Nephron progenitor cell (in vitro differentiated cells): ENCODE results near the gene NRAP.

Source experiments
- DNase-seq: peaks from one replicate; pipeline ENCODE4 v3.0.0; 2021
- H3K27ac Mint-ChIP-seq: 2 replicates; pipeline ENCODE4 v1.8.0; 2021; ENCODE audit warnings: mild to moderate bottlenecking, moderate library complexity, mixed read lengths
- H3K27me3 Mint-ChIP-seq: 2 replicates; pipeline ENCODE4 v1.8.0; 2021; ENCODE audit warnings: mild to moderate bottlenecking, low read depth, mixed read lengths; ENCODE audit not compliant: poor library complexity
- H3K36me3 Mint-ChIP-seq: 2 replicates; pipeline ENCODE4 v1.8.0; 2021; ENCODE audit warnings: low read depth, mixed read lengths
- H3K4me1 Mint-ChIP-seq: 2 replicates; pipeline ENCODE4 v1.8.0; 2021; ENCODE audit warnings: mixed read lengths
- H3K4me3 Mint-ChIP-seq: 2 replicates; pipeline ENCODE4 v1.8.0; 2021; ENCODE audit warnings: mild to moderate bottlenecking, moderate library complexity, mixed read lengths
- H3K9me3 Mint-ChIP-seq: 2 replicates; pipeline ENCODE4 v1.8.0; 2021; ENCODE audit warnings: mild to moderate bottlenecking, moderate library complexity, mixed read lengths
- CTCF ChIP-seq: fragments of 200-600 bp; sonication (generic); IDR thresholded peaks from 2 replicates; pipeline ENCODE4 v1.5.0; 2021; ENCODE audit warnings: antibody characterized with exemption

The NRAP gene

GRCh38 chr10:113681533-113682470 lies 18.0 kb upstream of the NRAP start:
- H3K36me3 Mint-ChIP-seq, result peaks cover 33% of the 10 kb centered on the region
- TF ChIP-seq CTCF, result no peak
- no peak overlapping the region for H3K4me3 Mint-ChIP-seq
- peaks cover 5% of the 10 kb centered on the region for H3K27me3 Mint-ChIP-seq
- peaks cover 37% of the 10 kb centered on the region for H3K9me3 Mint-ChIP-seq
- no peak for DNase-seq
- no peak overlapping the region for H3K27ac Mint-ChIP-seq
- H3K4me1 Mint-ChIP-seq, result peaks cover 19% of the 10 kb centered on the region

GRCh38 chr10:113680190-113681111 lies 16.6 kb upstream of the NRAP start:
- Mint-ChIP-seq H3K4me3 (peak overlapping the region; percentile 90), H3K9me3 (peaks cover 30% of the 10 kb centered on the region), H3K36me3 (peaks cover 27% of the 10 kb centered on the region), H3K27me3 (peaks cover 5% of the 10 kb centered on the region), H3K4me1 (peaks cover 19% of the 10 kb centered on the region), H3K27ac (peak overlapping the region; percentile 82)
- no peak for TF ChIP-seq CTCF
- peak; percentile 28 for DNase-seq

- peak; percentile 81 for DNase-seq
- peaks cover 19% of the 10 kb centered on the region for H3K4me1 Mint-ChIP-seq
- peaks cover 6% of the 10 kb centered on the region for H3K27me3 Mint-ChIP-seq
- H3K27ac Mint-ChIP-seq, result peak within 1 kb of the TSS; percentile 82
- H3K9me3 Mint-ChIP-seq, result peaks cover 27% of the 10 kb centered on the region
- peaks cover 20% of the 10 kb centered on the region for H3K36me3 Mint-ChIP-seq
- TF ChIP-seq CTCF, result no peak
- H3K4me3 Mint-ChIP-seq, result peak within 1 kb of the TSS; percentile 90
Observed at GRCh38 chr10:113679463-113680189, 15.8 kb upstream of the NRAP start, which contains the start of gene CASP7. Gene CASP7, plus strand, starts transcription at chr10:113679912. Its CDS starts 17,582 bp downstream, at chr10:113697494.

GRCh38 chr10:113666682-113667252 lies 2.9 kb upstream of the NRAP start:
- DNase-seq, result no peak
- Mint-ChIP-seq H3K4me1 (peaks cover 4% of the 10 kb centered on the region), H3K36me3 (no peaks in the 10 kb centered on the region), H3K4me3 (no peak overlapping the region), H3K9me3 (peaks cover 22% of the 10 kb centered on the region), H3K27me3 (peaks cover 14% of the 10 kb centered on the region), H3K27ac (no peak overlapping the region)
- TF ChIP-seq CTCF, result no peak

DNA sequence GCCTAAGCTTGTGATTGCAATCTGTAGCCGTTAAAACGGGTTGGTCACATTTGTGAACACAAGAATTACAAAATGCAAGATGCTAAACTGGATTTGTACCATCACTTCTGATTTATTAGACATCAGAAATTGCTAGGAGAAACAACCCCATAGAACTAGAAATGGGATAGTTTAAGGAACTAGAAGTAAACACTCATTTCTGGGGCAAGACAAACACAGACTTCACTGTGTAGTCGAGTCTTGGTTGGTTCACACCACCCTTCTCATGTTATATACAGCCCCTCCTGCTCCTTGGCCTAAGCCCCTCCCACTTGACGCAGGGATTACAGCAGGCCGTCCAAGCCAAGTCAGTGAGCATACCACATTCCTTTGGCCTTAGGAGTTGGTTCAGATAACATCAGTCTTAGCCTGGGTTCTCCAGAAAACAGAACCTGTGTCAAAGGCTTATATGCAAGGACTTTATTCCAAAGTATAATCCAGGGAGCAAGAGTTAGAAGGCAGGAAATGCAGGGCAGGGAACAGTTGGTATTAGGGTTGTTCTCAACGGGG lies 2.0 kb upstream of the NRAP start:
- Mint-ChIP-seq H3K9me3 (peaks cover 13% of the 10 kb centered on the region), H3K27ac (no peak overlapping the region), H3K27me3 (peaks cover 11% of the 10 kb centered on the region), H3K4me3 (no peak overlapping the region), H3K36me3 (no peaks in the 10 kb centered on the region), H3K4me1 (peaks cover 4% of the 10 kb centered on the region)
- DNase-seq, result no peak
- TF ChIP-seq CTCF, result no peak
